GM12878 (cell line): Measurements from ENCODE around the gene TNXB. TPM values are rescaled to one million over a fixed set of nuclear protein-coding genes. Genes with fewer than 3 reads are reported as not detected.
A peak's percentile ranks its signal among the peaks of the same experiment; 100 is the strongest.

ENCODE experiments used
- BHLHE40 ChIP-seq, 2 experiments: fragments of 450-650 bp in 1 of 2; IDR thresholded peaks; 2 replicates each; pipeline ENCODE4 v1.6.1; 2011 to 2017; ENCODE audit warnings: low read depth in 2 of 2, borderline replicate concordance in 1 of 2, improper control_type of control experiment in 1 of 2, low read length in 1 of 2, mild to moderate bottlenecking in 1 of 2
- CUX1 ChIP-seq: IDR thresholded peaks from 2 replicates; pipeline ENCODE4 v1.6.1; 2012; ENCODE audit warnings: improper control_type of control experiment, low read depth, low read length; ENCODE audit not compliant: insufficient replicate concordance
- FOXK2 ChIP-seq: fragments of 450-650 bp; IDR thresholded peaks from 2 replicates; pipeline ENCODE4 v1.6.1; 2017; ENCODE audit warnings: mild to moderate bottlenecking, moderate library complexity
- GABPA ChIP-seq: IDR thresholded peaks from 2 replicates; pipeline ENCODE4 v1.6.1; 2014; ENCODE audit warnings: antibody characterized with exemption, low read depth, mild to moderate bottlenecking, inconsistent platforms
- KAT2A ChIP-seq: conservative IDR thresholded peaks from 2 replicates; pipeline ENCODE4 v1.6.1; 2011; ENCODE audit warnings: low read depth, low read length; ENCODE audit not compliant: control insufficient read depth
- MEF2A ChIP-seq: IDR thresholded peaks from 2 replicates; pipeline ENCODE4 v1.6.1; 2011; ENCODE audit warnings: low read depth, mild to moderate bottlenecking, low read length, moderate library complexity; ENCODE audit not compliant: insufficient read depth
- MEF2B ChIP-seq: fragments of 450-650 bp; IDR thresholded peaks from 2 replicates; pipeline ENCODE4 v1.6.1; 2018; ENCODE audit warnings: mild to moderate bottlenecking, moderate library complexity; ENCODE audit not compliant: partially characterized antibody, poor library complexity, severe bottlenecking
- PRDM15 ChIP-seq: fragments of 450-650 bp; formaldehyde crosslinking; IDR thresholded peaks from 2 replicates; pipeline ENCODE4 v1.4.0; 2020; ENCODE audit warnings: mild to moderate bottlenecking, moderate library complexity
- RAD21 ChIP-seq: IDR thresholded peaks from 2 replicates; pipeline ENCODE4 v1.6.1; 2011; ENCODE audit warnings: mild to moderate bottlenecking, low read depth, low read length, moderate library complexity; ENCODE audit not compliant: insufficient read depth
- SMAD1 ChIP-seq: fragments of 450-650 bp; IDR thresholded peaks from 2 replicates; pipeline ENCODE4 v1.6.1; 2018; ENCODE audit warnings: mild to moderate bottlenecking, low read depth; ENCODE audit not compliant: partially characterized antibody
- SMARCA5 ChIP-seq: fragments of 450-650 bp; IDR thresholded peaks from 2 replicates; pipeline ENCODE4 v1.6.1; 2017; ENCODE audit warnings: mild to moderate bottlenecking
- SREBF2 ChIP-seq: IDR thresholded peaks from 2 replicates; pipeline ENCODE4 v1.6.1; 2012; ENCODE audit warnings: mild to moderate bottlenecking, low read length
- STAT3 ChIP-seq: IDR thresholded peaks from 2 replicates; pipeline ENCODE4 v1.6.1; 2011; ENCODE audit warnings: low read depth, low read length, improper control_type of control experiment
- TAF1 ChIP-seq: IDR thresholded peaks from 2 replicates; pipeline ENCODE4 v1.6.1; 2011; ENCODE audit warnings: mild to moderate bottlenecking, low read depth, low read length, borderline replicate concordance
- TCF12 ChIP-seq: IDR thresholded peaks from 2 replicates; pipeline ENCODE4 v1.6.1; 2011; ENCODE audit warnings: low read depth, mild to moderate bottlenecking, low read length
- YBX1 ChIP-seq: fragments of 450-650 bp; IDR thresholded peaks from 2 replicates; pipeline ENCODE4 v1.6.1; 2016; ENCODE audit warnings: antibody characterized with exemption
- ZBED1 ChIP-seq: IDR thresholded peaks from 2 replicates; pipeline ENCODE4 v1.6.1; 2016; ENCODE audit warnings: borderline replicate concordance
- ZNF24 ChIP-seq: fragments of 450-650 bp; IDR thresholded peaks from 2 replicates; pipeline ENCODE4 v1.6.1; 2017; ENCODE audit warnings: antibody characterized with exemption, mild to moderate bottlenecking
- ZNF622 ChIP-seq: fragments of 450-650 bp; IDR thresholded peaks from 2 replicates; pipeline ENCODE4 v1.6.1; 2017; ENCODE audit warnings: mild to moderate bottlenecking, inconsistent platforms
- polyA plus RNA-seq, 11 experiments: library from polyadenylated mRNA; depleted of rRNA in 4 of 11; unstranded in 6 of 11; stranded (reverse) in 5 of 11; fragments of >200 nt; fragmentation: Nextera tagmentation in 4 of 11; fragmentation: Illumina TruSeq in 1 of 11; extraction: Ambion mirVana in 4 of 11; extraction: Trizol in 1 of 11; gene quantifications; 1 replicate in 1 of 11; 2 replicates in 10 of 11; pipeline versions ENCODE4 v1.2.1 to v1.2.3, GENCODE V29; 2011 to 2016; ENCODE audit warnings: inconsistent platforms in 2 of 11, missing spikeins in 2 of 11, low read depth in 1 of 11
- total RNA-seq, 4 experiments: library from RNA; depleted of rRNA in 3 of 4; stranded (reverse); fragments of >200 nt in 3 of 4; fragmentation: Illumina TruSeq in 1 of 4; extraction: Trizol in 1 of 4; gene quantifications; 2 replicates each; pipeline versions ENCODE4 v1.2.1 to v1.2.3, GENCODE V29; 2013 to 2021
- TF ChIP-seq, protein P1 (sequence below): IDR thresholded peaks from 2 replicates; pipeline ENCODE4 v1.6.1; 2012; ENCODE audit warnings: low read depth, low read length, improper control_type of control experiment

TNXB gene
- total and polyA plus RNA-seq, 10 of the 15 experiments (the other 5 are each of a cell fraction or from before 2014, with no cell fraction given), result 0.03 to 2.5 (median 0.68) TPM; not detected in 2

DNA sequence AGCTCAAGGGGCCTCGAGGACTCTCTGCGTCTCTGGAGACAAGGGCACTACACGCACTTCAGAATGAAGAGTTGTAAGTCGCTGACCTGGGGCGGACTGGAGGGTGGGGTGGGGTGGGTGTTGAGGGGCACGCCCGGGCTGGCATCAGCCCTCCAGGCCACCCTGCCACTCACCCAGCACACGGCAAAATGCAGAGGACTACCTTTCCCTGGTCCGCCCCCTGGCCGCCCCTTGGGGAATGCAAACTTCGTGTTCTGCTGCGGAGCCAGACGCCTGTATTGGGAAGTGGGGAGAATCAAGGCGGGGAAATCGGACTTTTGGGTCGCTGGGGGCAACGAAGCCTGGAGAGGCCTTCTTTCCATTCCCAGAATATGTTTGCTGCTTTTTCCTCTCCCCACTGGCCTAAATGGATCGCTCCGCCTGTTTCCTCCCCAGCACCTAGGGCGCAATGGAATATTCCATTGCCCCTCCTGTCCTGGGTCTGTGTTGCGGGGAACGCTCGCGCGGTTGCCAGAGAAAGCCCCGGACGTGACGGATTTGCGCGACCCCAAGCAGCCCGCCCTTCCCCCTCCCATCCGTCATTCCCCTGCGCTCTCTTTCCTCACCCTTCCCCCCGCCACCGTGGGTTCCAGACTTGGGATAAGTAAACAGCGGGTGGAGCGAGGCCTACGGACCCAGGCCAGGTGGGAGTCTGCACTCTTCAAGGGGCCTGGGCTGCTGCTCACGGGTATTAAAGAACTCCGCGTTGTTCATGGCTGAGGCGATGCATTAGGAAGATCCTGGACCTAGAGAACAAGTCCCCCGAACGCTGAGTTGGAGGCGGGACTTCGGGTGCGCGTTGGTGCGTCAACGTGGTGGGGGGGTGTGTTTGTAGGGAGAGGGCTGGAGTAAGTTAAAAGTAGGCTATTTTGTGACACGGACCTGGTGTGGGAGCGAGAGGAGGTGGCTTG is 44.7 kb upstream of the TNXB start, which contains the start of gene PPT2 (continued):
- TF ChIP-seq PRDM15 (no peak), SREBF2 (no peak), STAT3 (no peak), CUX1 (no peak), BHLHE40 (IDR thresholded peaks at IDR 0.05; ENCODE audit: borderline replicate concordance in 1 of 2, low read depth in 2 of 2, low read length in 1 of 2) (peak; percentile 82), MEF2A (no peak), MEF2B (peak; percentile 76), TCF12 (no peak), SMAD1 (no peak), RAD21 (no peak), TAF1 (no peak), YBX1 (no peak), ZBED1 (no peak), FOXK2 (peak; percentile 94), ZNF24 (no peak), SMARCA5 (no peak), KAT2A (no peak), GABPA (peak; percentile 75), ZNF622 (no peak)
- TF ChIP-seq, protein P1, sequence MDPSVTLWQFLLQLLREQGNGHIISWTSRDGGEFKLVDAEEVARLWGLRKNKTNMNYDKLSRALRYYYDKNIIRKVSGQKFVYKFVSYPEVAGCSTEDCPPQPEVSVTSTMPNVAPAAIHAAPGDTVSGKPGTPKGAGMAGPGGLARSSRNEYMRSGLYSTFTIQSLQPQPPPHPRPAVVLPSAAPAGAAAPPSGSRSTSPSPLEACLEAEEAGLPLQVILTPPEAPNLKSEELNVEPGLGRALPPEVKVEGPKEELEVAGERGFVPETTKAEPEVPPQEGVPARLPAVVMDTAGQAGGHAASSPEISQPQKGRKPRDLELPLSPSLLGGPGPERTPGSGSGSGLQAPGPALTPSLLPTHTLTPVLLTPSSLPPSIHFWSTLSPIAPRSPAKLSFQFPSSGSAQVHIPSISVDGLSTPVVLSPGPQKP, result no peak
